WTC11 (cell line): ENCODE data around the gene RSPO4. TPM values are rescaled to one million over a fixed set of nuclear protein-coding genes. Genes with fewer than 3 reads are reported as not detected.

ENCODE experiments used
- ATAC-seq: fragments of 200-7000 bp; cut with Tn5 transposase; 2 replicates; pipeline ENCODE4 v1.10.0; 2021; ENCODE audit warnings: mild to moderate bottlenecking, moderate library complexity
- CTCF ChIA-PET: fragments of 300-600 bp; sonication (Branson Sonifier 250); formaldehyde crosslinking; loops from one replicate; lab custom pipeline; 2021; ENCODE audit warnings: antibody characterized with exemption; lab: Charles Lee
- POLR2A ChIA-PET: fragments of 350-600 bp; sonication (Branson Sonifier 250); formaldehyde crosslinking; loops from one replicate; lab custom pipeline; 2021; ENCODE audit warnings: antibody characterized with exemption; lab: Charles Lee
- DNase-seq: peaks from one replicate; pipeline ENCODE4 v3.0.0; 2021; ENCODE audit warnings: low spot score
- H3K27ac Mint-ChIP-seq: 2 replicates; pipeline ENCODE4 v1.8.0; 2021; ENCODE audit warnings: mixed read lengths
- H3K27me3 Mint-ChIP-seq: 2 replicates; pipeline ENCODE4 v1.8.0; 2021; ENCODE audit warnings: low read depth, mild to moderate bottlenecking, moderate library complexity, mixed read lengths
- H3K36me3 Mint-ChIP-seq: 2 replicates; pipeline ENCODE4 v1.8.0; 2021; ENCODE audit warnings: mixed read lengths
- H3K4me1 Mint-ChIP-seq: 2 replicates; pipeline ENCODE4 v1.8.0; 2022; ENCODE audit warnings: mixed read lengths
- H3K4me3 Mint-ChIP-seq: 2 replicates; pipeline ENCODE4 v1.8.0; 2021; ENCODE audit warnings: mild to moderate bottlenecking, moderate library complexity, mixed read lengths
- H3K9me3 Mint-ChIP-seq: 2 replicates; pipeline ENCODE4 v1.8.0; 2021; ENCODE audit warnings: mixed read lengths
- AFF4 ChIP-seq: sonication (generic); formaldehyde crosslinking; IDR thresholded peaks from 2 replicates; pipeline ENCODE4 v1.8.1; 2023; ENCODE audit warnings: mild to moderate bottlenecking, missing genetic modification reagents, borderline replicate concordance
- CBFB ChIP-seq: sonication (generic); formaldehyde crosslinking; IDR thresholded peaks from 2 replicates; pipeline ENCODE4 v1.8.1; 2022; ENCODE audit warnings: mild to moderate bottlenecking, low read depth, missing genetic modification reagents
- CTCF ChIP-seq: fragments of 200-600 bp; IDR thresholded peaks from 2 replicates; pipeline ENCODE4 v1.8.0; 2022; ENCODE audit warnings: antibody characterized with exemption
- E2F1 ChIP-seq: sonication (generic); formaldehyde crosslinking; IDR thresholded peaks from 2 replicates; pipeline ENCODE4 v1.8.0; 2022; ENCODE audit warnings: mild to moderate bottlenecking, missing genetic modification reagents
- ETV6 ChIP-seq: sonication (generic); formaldehyde crosslinking; IDR thresholded peaks from 2 replicates; pipeline ENCODE4 v1.8.1; 2022; ENCODE audit warnings: mild to moderate bottlenecking, missing genetic modification reagents
- FOXJ3 ChIP-seq: sonication (generic); formaldehyde crosslinking; IDR thresholded peaks from 2 replicates; pipeline ENCODE4 v1.9.0; 2021; ENCODE audit warnings: missing genetic modification reagents, mild to moderate bottlenecking, borderline replicate concordance
- IRF2 ChIP-seq: sonication (generic); formaldehyde crosslinking; IDR thresholded peaks from 2 replicates; pipeline ENCODE4 v1.8.0; 2022; ENCODE audit warnings: low read depth, missing genetic modification reagents, borderline replicate concordance
- JAZF1 ChIP-seq: fragments of 250-450 bp; sonication (Bioruptor Pico); IDR thresholded peaks from 2 replicates; pipeline ENCODE4 v1.9.0; 2021; ENCODE audit warnings: moderate library complexity, mild to moderate bottlenecking, inconsistent platforms
- MAX ChIP-seq: sonication (generic); formaldehyde crosslinking; IDR thresholded peaks from 2 replicates; pipeline ENCODE4 v1.8.0; 2022; ENCODE audit warnings: mild to moderate bottlenecking, missing genetic modification reagents
- MYBL2 ChIP-seq: sonication (generic); formaldehyde crosslinking; IDR thresholded peaks from 2 replicates; pipeline ENCODE4 v1.8.1; 2023; ENCODE audit warnings: mild to moderate bottlenecking, moderate library complexity, missing genetic modification reagents
- NFATC4 ChIP-seq: fragments of 250-450 bp; sonication (Bioruptor Pico); IDR thresholded peaks from 2 replicates; pipeline ENCODE4 v1.9.0; 2021; ENCODE audit warnings: mild to moderate bottlenecking
- PREB ChIP-seq: sonication (generic); formaldehyde crosslinking; IDR thresholded peaks from 2 replicates; pipeline ENCODE4 v1.8.1; 2022; ENCODE audit warnings: mild to moderate bottlenecking, missing genetic modification reagents, moderate library complexity, borderline replicate concordance
- STAT6 ChIP-seq: sonication (generic); formaldehyde crosslinking; conservative IDR thresholded peaks from 2 replicates; pipeline ENCODE4 v1.8.1; 2023; ENCODE audit warnings: mild to moderate bottlenecking, low read depth, missing genetic modification reagents, moderate library complexity
- TP53 ChIP-seq: sonication (generic); formaldehyde crosslinking; IDR thresholded peaks from 2 replicates; pipeline ENCODE4 v1.8.1; 2023; ENCODE audit warnings: mild to moderate bottlenecking, missing genetic modification reagents
- USF1 ChIP-seq: sonication (generic); formaldehyde crosslinking; IDR thresholded peaks from 2 replicates; pipeline ENCODE4 v1.8.0; 2022; ENCODE audit warnings: mild to moderate bottlenecking, missing genetic modification reagents
- ZNF219 ChIP-seq: sonication (generic); formaldehyde crosslinking; IDR thresholded peaks from 2 replicates; pipeline ENCODE4 v1.8.0; 2023; ENCODE audit warnings: missing genetic modification reagents, mild to moderate bottlenecking, borderline replicate concordance
- total RNA-seq: library from RNA; stranded (reverse); gene quantifications from 3 replicates; pipeline ENCODE4 v1.2.3, GENCODE V29; 2021

Gene RSPO4
- total RNA-seq, 1 experiment from 2014 or later: 4.5 TPM

- no peak for TF ChIP-seq CTCF
- TF ChIP-seq ETV6 (CRISPR knock-in tag): no peak
- no peak for TF ChIP-seq MAX (CRISPR knock-in tag)
- no peak for TF ChIP-seq STAT6 (CRISPR knock-in tag)
- no peak for TF ChIP-seq FOXJ3
These were observed 17.2 kb upstream of the RSPO4 start (continued) for GRCh38 chr20:1019344-1019743.

GRCh38 chr20:1017677-1018076 lies 15.6 kb upstream of the RSPO4 start:
- ChIA-PET POLR2A (no interaction called here), CTCF (no interaction called here)
- H3K27me3 Mint-ChIP-seq: peaks cover 10% of the 10 kb centered on the region
- H3K9me3 Mint-ChIP-seq: no peaks in the 10 kb centered on the region
- H3K27ac Mint-ChIP-seq: no peak overlapping the region
- DNase-seq: no peak
- TF ChIP-seq CBFB (CRISPR knock-in tag): no peak
- TF ChIP-seq ZNF219: no peak
- no peaks in the 10 kb centered on the region for H3K36me3 Mint-ChIP-seq
- no peak for ATAC-seq
- H3K4me3 Mint-ChIP-seq: no peak overlapping the region
- no peaks in the 10 kb centered on the region for H3K4me1 Mint-ChIP-seq

GRCh38 chr20:1015181-1015580 lies 13.1 kb upstream of the RSPO4 start:
- DNase-seq: no peak
- Mint-ChIP-seq H3K36me3 (no peaks in the 10 kb centered on the region), H3K27me3 (peaks cover 6% of the 10 kb centered on the region), H3K9me3 (no peaks in the 10 kb centered on the region), H3K27ac (no peak overlapping the region), H3K4me1 (no peaks in the 10 kb centered on the region), H3K4me3 (no peak overlapping the region)
- ChIA-PET CTCF (interaction anchor here (0.5 to 0.9 kb wide), 2 partner anchors 99 to 890 kb away, joined by 3 read pairs; no protein-coding TSS in a partner anchor), POLR2A (no interaction called here)
- ATAC-seq: no peak
- TF ChIP-seq IRF2 (no peak), E2F1 (no peak), STAT6 (CRISPR knock-in tag) (no peak), USF1 (CRISPR knock-in tag) (no peak), JAZF1 (no peak), MYBL2 (CRISPR knock-in tag) (no peak), PREB (CRISPR knock-in tag) (no peak), AFF4 (CRISPR knock-in tag) (no peak), TP53 (CRISPR knock-in tag) (no peak), NFATC4 (no peak), ETV6 (CRISPR knock-in tag) (no peak)
